Gastroesophageal sphincter (tissue), 3 donors: ENCODE measurements around the gene TTC7B.

Source experiments
- CTCF ChIP-seq, 4 experiments: fragments of 200-600 bp in 2 of 4; fragments of 450-650 bp in 2 of 4; sonication (generic) in 1 of 4; IDR thresholded peaks; one replicate each; pipeline ENCODE4 v1.5.1; 2017 to 2019; ENCODE audit warnings: antibody characterized with exemption in 4 of 4, mild to moderate bottlenecking in 2 of 4, moderate library complexity in 2 of 4
- POLR2A ChIP-seq, 2 donors: fragments of 450-650 bp; IDR thresholded peaks; one replicate each; pipeline ENCODE4 v1.6.1; 2017; ENCODE audit warnings: antibody characterized with exemption in 2 of 2, mild to moderate bottlenecking in 2 of 2, moderate library complexity in 1 of 2

- TF ChIP-seq CTCF (IDR thresholded peaks at IDR 0.05) (no peak), POLR2A (IDR thresholded peaks at IDR 0.05) (no peak)
Observed at GRCh38 chr14:90715993-90716392, 100.2 kb downstream of the TTC7B start.
